ENCODE measurements around the gene PDE6A. TPM values are rescaled to one million over a fixed set of nuclear protein-coding genes. Genes with fewer than 3 reads are reported as not detected.

The PDE6A gene
- total and polyA plus RNA-seq, 2 experiments from 2014 or later = not detected

GRCh38 chr5:149969181-149969930 is 24.8 kb upstream of the PDE6A start:
- Histone ChIP-seq H3K79me2 (ENCODE audit: insufficient read depth) (peaks cover 5% of the 10 kb centered on the region; the same call in 1 of the 2 replicates), H3K9me2 (ENCODE audit: insufficient read depth) (no peaks in the 10 kb centered on the region), H3F3A (ENCODE audit: insufficient read depth) (no peaks in the 10 kb centered on the region), H3K27me3 (replicated peaks; ENCODE audit: insufficient read depth) (no peaks in the 10 kb centered on the region), H3K9ac (no peak overlapping the region), H3K9me3 (ENCODE audit: low read depth) (no peaks in the 10 kb centered on the region), H4K20me1 (ENCODE audit: insufficient read depth) (no peaks in the 10 kb centered on the region), H2AFZ (no peak overlapping the region), H3K4me3 (no peak overlapping the region), H3K36me3 (ENCODE audit: low read depth) (no peaks in the 10 kb centered on the region), H3K4me1 (ENCODE audit: insufficient read depth) (no peaks in the 10 kb centered on the region), H3K4me2 (ENCODE audit: unreplicated experiment) (no peak overlapping the region), H3K27ac (no peak overlapping the region)
- no peak for TF ChIP-seq EZH2phosphoT487 (IDR thresholded peaks at IDR 0.05; ENCODE audit: insufficient read depth, low read depth)
- TF ChIP-seq EZH2 (IDR thresholded peaks at IDR 0.05; ENCODE audit: insufficient read depth, poor library complexity, severe bottlenecking) = no peak
- DNase-seq = no peak
- in situ Hi-C loops (cut with MboI) = loop anchor here (10.0 kb wide), 2 partner anchors 115 to 335 kb away; no protein-coding TSS in a partner anchor
- 80 to 83% methylated on average over 4 of the region's 4 CpGs for WGBS, 2 experiments (ENCODE audit: low coverage in 1 of 2, low lambda C conversion rate in 2 of 2, missing lambda C conversion rate in 2 of 2)

GRCh38 chr5:149966946-149967345 is 22.4 kb upstream of the PDE6A start:
- Histone ChIP-seq H3K36me3 (ENCODE audit: low read depth) (no peaks in the 10 kb centered on the region), H2AFZ (no peak overlapping the region), H3K9me3 (ENCODE audit: low read depth) (no peaks in the 10 kb centered on the region), H4K20me1 (ENCODE audit: insufficient read depth) (no peaks in the 10 kb centered on the region), H3K27me3 (replicated peaks; ENCODE audit: insufficient read depth) (no peaks in the 10 kb centered on the region), H3K27ac (no peak overlapping the region), H3F3A (ENCODE audit: insufficient read depth) (no peaks in the 10 kb centered on the region), H3K4me1 (ENCODE audit: insufficient read depth) (no peaks in the 10 kb centered on the region), H3K4me2 (ENCODE audit: unreplicated experiment) (no peak overlapping the region), H3K9me2 (ENCODE audit: insufficient read depth) (no peaks in the 10 kb centered on the region), H3K9ac (no peak overlapping the region), H3K4me3 (no peak overlapping the region), H3K79me2 (ENCODE audit: insufficient read depth) (peaks cover 12% of the 10 kb centered on the region; the same call in 1 of the 2 replicates)
- no peak for DNase-seq
- TF ChIP-seq EZH2phosphoT487 (IDR thresholded peaks at IDR 0.05; ENCODE audit: insufficient read depth, low read depth) (no peak), EZH2 (IDR thresholded peaks at IDR 0.05; ENCODE audit: insufficient read depth, poor library complexity, severe bottlenecking) (no peak)
- WGBS, 2 experiments (ENCODE audit: low coverage in 1 of 2, low lambda C conversion rate in 2 of 2, missing lambda C conversion rate in 2 of 2) = 76 to 80% methylated on average over 3 of the region's 3 CpGs
- in situ Hi-C loops (cut with MboI) = loop anchor here (10.0 kb wide), 2 partner anchors 112 to 332 kb away; no protein-coding TSS in a partner anchor

- no peaks in the 10 kb centered on the region for H3K27me3 ChIP-seq (replicated peaks; ENCODE audit: insufficient read depth)
- H3K79me2 ChIP-seq (ENCODE audit: insufficient read depth) = peaks cover 12% of the 10 kb centered on the region; the same call in 1 of the 2 replicates
- DNase-seq = no peak
- no peak overlapping the region for H3K9ac ChIP-seq
- no peaks in the 10 kb centered on the region for H3K9me2 ChIP-seq (ENCODE audit: insufficient read depth)
- H3K27ac ChIP-seq = no peak overlapping the region
- 91 to 94% methylated on average over 3 of the region's 3 CpGs for WGBS, 2 experiments (ENCODE audit: low coverage in 1 of 2, low lambda C conversion rate in 2 of 2, missing lambda C conversion rate in 2 of 2)
- in situ Hi-C loops (cut with MboI) = loop anchor here (10.0 kb wide), 2 partner anchors 109 to 329 kb away; no protein-coding TSS in a partner anchor
- no peak overlapping the region for H2AFZ ChIP-seq
- no peaks in the 10 kb centered on the region for H3K36me3 ChIP-seq (ENCODE audit: low read depth)
- no peaks in the 10 kb centered on the region for H4K20me1 ChIP-seq (ENCODE audit: insufficient read depth)
- peaks cover 20% of the 10 kb centered on the region for H3F3A ChIP-seq (ENCODE audit: insufficient read depth)
- H3K9me3 ChIP-seq (ENCODE audit: low read depth) = no peaks in the 10 kb centered on the region
- no peak overlapping the region for H3K4me2 ChIP-seq (ENCODE audit: unreplicated experiment)
- TF ChIP-seq EZH2 (IDR thresholded peaks at IDR 0.05; ENCODE audit: insufficient read depth, poor library complexity, severe bottlenecking) = no peak
- TF ChIP-seq EZH2phosphoT487 (IDR thresholded peaks at IDR 0.05; ENCODE audit: insufficient read depth, low read depth) = no peak
- no peak overlapping the region for H3K4me3 ChIP-seq
- peaks cover 4% of the 10 kb centered on the region for H3K4me1 ChIP-seq (ENCODE audit: insufficient read depth)
These were observed 19.1 kb upstream of the PDE6A start for GRCh38 chr5:149963729-149964128.

GRCh38 chr5:149962601-149963300 is 18.2 kb upstream of the PDE6A start:
- Histone ChIP-seq H3K27ac (no peak overlapping the region), H3K9me3 (ENCODE audit: low read depth) (no peaks in the 10 kb centered on the region), H3K4me3 (no peak overlapping the region), H3K36me3 (ENCODE audit: low read depth) (no peaks in the 10 kb centered on the region), H3K9ac (no peak overlapping the region), H4K20me1 (ENCODE audit: insufficient read depth) (no peaks in the 10 kb centered on the region), H3F3A (ENCODE audit: insufficient read depth) (peaks cover 22% of the 10 kb centered on the region), H2AFZ (no peak overlapping the region), H3K9me2 (ENCODE audit: insufficient read depth) (no peaks in the 10 kb centered on the region), H3K4me2 (ENCODE audit: unreplicated experiment) (no peak overlapping the region), H3K4me1 (ENCODE audit: insufficient read depth) (peaks cover 4% of the 10 kb centered on the region), H3K79me2 (ENCODE audit: insufficient read depth) (peaks cover 12% of the 10 kb centered on the region; the same call in 1 of the 2 replicates), H3K27me3 (replicated peaks; ENCODE audit: insufficient read depth) (no peaks in the 10 kb centered on the region)
- WGBS, 2 experiments (ENCODE audit: low coverage in 1 of 2, low lambda C conversion rate in 2 of 2, missing lambda C conversion rate in 2 of 2) = 87 to 92% methylated on average over 5 of the region's 5 CpGs
- no peak for DNase-seq
- TF ChIP-seq EZH2phosphoT487 (IDR thresholded peaks at IDR 0.05; ENCODE audit: insufficient read depth, low read depth) = no peak
- TF ChIP-seq EZH2 (IDR thresholded peaks at IDR 0.05; ENCODE audit: insufficient read depth, poor library complexity, severe bottlenecking) = no peak
- in situ Hi-C loops (cut with MboI) = loop anchor here (10.0 kb wide), 2 partner anchors 108 to 328 kb away; no protein-coding TSS in a partner anchor
